ENCODE results near the gene NHERF2.

GRCh38 chr16:1991588-1991947 lies 35.1 kb upstream of the NHERF2 start:
- TF ChIP-seq CTCF (IDR thresholded peaks at IDR 0.05): no peak
- no peak for TF ChIP-seq POLR2A (IDR thresholded peaks at IDR 0.05)
